AG04450 (cell line): ENCODE measurements around the gene GTF3C1. TPM values are rescaled to one million over a fixed set of nuclear protein-coding genes. Genes with fewer than 3 reads are reported as not detected.

ENCODE experiments used
- CTCF ChIA-PET: fragments of 300-600, 350-600 bp; formaldehyde crosslinking; extraction: SDS; loops from one replicate; lab custom pipeline; 2022; ENCODE audit warnings: antibody characterized with exemption, inconsistent platforms; lab: Charles Lee
- POLR2A ChIA-PET: fragments of 350-600 bp; formaldehyde crosslinking; extraction: SDS; loops from one replicate; lab custom pipeline; 2021; ENCODE audit warnings: antibody characterized with exemption, inconsistent platforms; lab: Yijun Ruan, JAX
- DNase-seq: peaks from one replicate; pipeline ENCODE4 v3.0.0-alpha.2; 2011; ENCODE audit warnings: low read depth, low spot score
- H3K27ac ChIP-seq: one replicate; pipeline ENCODE4 v1.5.1; 2012; ENCODE audit warnings: low read depth, low read length, control low read depth
- H3K27me3 ChIP-seq: one replicate; pipeline ENCODE4 v1.6.0; 2012; ENCODE audit warnings: low read length; ENCODE audit not compliant: control insufficient read depth, insufficient read depth
- H3K4me3 ChIP-seq: 2 replicates; pipeline ENCODE4 v1.5.1; 2011; ENCODE audit warnings: mild to moderate bottlenecking, low read depth, low read length, control low read depth
- H3K9me3 ChIP-seq: 2 replicates; pipeline ENCODE4 v1.5.1; 2012; ENCODE audit warnings: low read length; ENCODE audit not compliant: control insufficient read depth, insufficient read depth
- CTCF ChIP-seq: IDR thresholded peaks from 2 replicates; pipeline ENCODE4 v1.5.1; 2011; ENCODE audit warnings: low read depth, low read length, control low read depth, inconsistent platforms
- polyA plus RNA-seq: library from polyadenylated mRNA; depleted of rRNA; stranded (reverse); fragments of >200 nt; gene quantifications from 2 replicates; pipeline ENCODE4 v1.2.3, GENCODE V29; 2011

The GTF3C1 gene
- polyA plus RNA-seq, 1 experiment = 40.2 TPM

- ChIA-PET CTCF (interaction anchor here (1.4 kb wide), 1 partner anchor 92 kb away, joined by 4 read pairs; no protein-coding TSS in a partner anchor), POLR2A (no interaction called here)
- no peak overlapping the region for H3K27ac ChIP-seq
- TF ChIP-seq CTCF = no peak
- DNase-seq = no peak
- no peaks in the 10 kb centered on the region; the same call in 1 of the 2 replicates for H3K9me3 ChIP-seq
- H3K27me3 ChIP-seq = no peaks in the 10 kb centered on the region
- no peak overlapping the region for H3K4me3 ChIP-seq
These were observed 1.9 kb downstream of the GTF3C1 start for GRCh38 chr16:27547851-27548250.

GRCh38 chr16:27547134-27547533, 2.6 kb downstream of the GTF3C1 start:
- ChIA-PET CTCF (no interaction called here), POLR2A (no interaction called here)
- DNase-seq = peak; percentile 36
- no peaks in the 10 kb centered on the region; the same call in 1 of the 2 replicates for H3K9me3 ChIP-seq
- H3K27ac ChIP-seq = no peak overlapping the region
- no peak overlapping the region for H3K4me3 ChIP-seq
- no peak for TF ChIP-seq CTCF
- no peaks in the 10 kb centered on the region for H3K27me3 ChIP-seq

GRCh38 chr16:27544671-27545070, 5.0 kb downstream of the GTF3C1 start:
- no peak for TF ChIP-seq CTCF
- DNase-seq = no peak
- H3K27me3 ChIP-seq = no peaks in the 10 kb centered on the region
- ChIA-PET POLR2A (interaction anchor here (0.7 kb wide), 2 partner anchors 62 to 95 kb away, joined by 4 to 6 read pairs; no protein-coding TSS in a partner anchor), CTCF (no interaction called here)
- no peaks in the 10 kb centered on the region; the same call in 1 of the 2 replicates for H3K9me3 ChIP-seq
- H3K4me3 ChIP-seq = no peak overlapping the region
- H3K27ac ChIP-seq = no peak overlapping the region

- POLR2A ChIA-PET = no interaction called here
- TF ChIP-seq CTCF = no peak
- no peak overlapping the region for H3K27ac ChIP-seq
- no peaks in the 10 kb centered on the region for H3K9me3 ChIP-seq
- no peak overlapping the region for H3K4me3 ChIP-seq
- DNase-seq = no peak
- no peaks in the 10 kb centered on the region for H3K27me3 ChIP-seq
- CTCF ChIA-PET = interaction anchor here (0.9 kb wide), 1 partner anchor 29 kb away, joined by 3 read pairs; no protein-coding TSS in a partner anchor
These were observed 5.9 kb downstream of the GTF3C1 start for GRCh38 chr16:27543801-27544200.

GRCh38 chr16:27539636-27540035, 10.1 kb downstream of the GTF3C1 start:
- no peak overlapping the region for H3K4me3 ChIP-seq
- no peak for TF ChIP-seq CTCF
- no peak for DNase-seq
- POLR2A ChIA-PET = interaction anchor here (1.5 kb wide), 1 partner anchor 10 kb away, joined by 3 read pairs; the partner anchor contains the start of genes GTF3C1 and KATNIP
- no peaks in the 10 kb centered on the region for H3K27me3 ChIP-seq
- H3K9me3 ChIP-seq = no peaks in the 10 kb centered on the region
- H3K27ac ChIP-seq = no peak overlapping the region
- CTCF ChIA-PET = no interaction called here
